DOHH2 (cell line): ENCODE data around the gene HSPG2.

Source experiments
- EZH2phosphoT487 ChIP-seq: fragments of 200-600 bp; sonication (generic); IDR thresholded peaks from 2 replicates; pipeline ENCODE4 v1.6.1; 2017; ENCODE audit warnings: borderline replicate concordance, mild to moderate bottlenecking, antibody characterized with exemption, low read length, moderate library complexity, mixed read lengths
- TF ChIP-seq, protein P1 (sequence below): fragments of 200-600 bp; sonication (generic); IDR thresholded peaks from one replicate; pipeline ENCODE4 v1.5.1; 2014; ENCODE audit warnings: antibody characterized with exemption, mild to moderate bottlenecking, low read depth, low read length; ENCODE audit not compliant: poor library complexity, severe bottlenecking

DNA sequence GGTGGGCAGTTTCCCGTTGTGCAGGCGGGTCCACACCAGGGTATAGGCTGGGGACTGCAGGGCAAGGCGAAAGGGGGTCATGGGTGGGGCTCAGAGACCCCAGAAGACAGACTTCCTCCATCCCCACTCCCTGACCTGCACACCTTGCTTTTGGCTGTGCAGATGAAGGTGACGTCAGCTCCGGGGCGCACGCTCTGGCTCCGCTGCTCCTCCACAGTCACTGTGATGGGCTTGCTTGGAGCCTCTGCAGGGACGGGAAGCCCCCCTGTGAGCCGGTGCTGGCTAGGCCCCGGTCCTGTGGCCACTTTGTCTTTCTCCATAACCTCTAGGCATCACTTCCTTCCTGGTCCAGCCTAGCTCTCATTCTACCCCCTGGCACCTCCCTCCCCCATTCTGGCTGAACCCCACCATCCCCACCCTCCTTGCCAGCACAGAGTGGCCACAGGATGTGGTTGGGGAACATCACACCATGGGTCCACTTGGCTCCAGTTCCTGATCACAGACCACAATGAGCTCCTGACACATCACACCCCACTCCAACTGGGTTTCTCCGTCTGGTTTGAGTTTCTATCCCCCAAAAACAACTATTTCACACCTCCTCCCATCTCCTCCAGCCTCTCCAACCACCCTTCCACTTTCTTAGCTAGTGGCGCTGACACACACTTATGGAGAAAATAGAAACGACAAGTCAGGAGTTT is 79.8 kb downstream of the HSPG2 start:
- TF ChIP-seq, protein P1, sequence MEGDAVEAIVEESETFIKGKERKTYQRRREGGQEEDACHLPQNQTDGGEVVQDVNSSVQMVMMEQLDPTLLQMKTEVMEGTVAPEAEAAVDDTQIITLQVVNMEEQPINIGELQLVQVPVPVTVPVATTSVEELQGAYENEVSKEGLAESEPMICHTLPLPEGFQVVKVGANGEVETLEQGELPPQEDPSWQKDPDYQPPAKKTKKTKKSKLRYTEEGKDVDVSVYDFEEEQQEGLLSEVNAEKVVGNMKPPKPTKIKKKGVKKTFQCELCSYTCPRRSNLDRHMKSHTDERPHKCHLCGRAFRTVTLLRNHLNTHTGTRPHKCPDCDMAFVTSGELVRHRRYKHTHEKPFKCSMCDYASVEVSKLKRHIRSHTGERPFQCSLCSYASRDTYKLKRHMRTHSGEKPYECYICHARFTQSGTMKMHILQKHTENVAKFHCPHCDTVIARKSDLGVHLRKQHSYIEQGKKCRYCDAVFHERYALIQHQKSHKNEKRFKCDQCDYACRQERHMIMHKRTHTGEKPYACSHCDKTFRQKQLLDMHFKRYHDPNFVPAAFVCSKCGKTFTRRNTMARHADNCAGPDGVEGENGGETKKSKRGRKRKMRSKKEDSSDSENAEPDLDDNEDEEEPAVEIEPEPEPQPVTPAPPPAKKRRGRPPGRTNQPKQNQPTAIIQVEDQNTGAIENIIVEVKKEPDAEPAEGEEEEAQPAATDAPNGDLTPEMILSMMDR: no peak
- no peak for TF ChIP-seq EZH2phosphoT487
